Measurements from ENCODE around the gene RIOK3. TPM values are rescaled to one million over a fixed set of nuclear protein-coding genes. Genes with fewer than 3 reads are reported as not detected.

The RIOK3 gene
- total RNA-seq, 1 donor from 2014 or later: 69.7 TPM

DNA sequence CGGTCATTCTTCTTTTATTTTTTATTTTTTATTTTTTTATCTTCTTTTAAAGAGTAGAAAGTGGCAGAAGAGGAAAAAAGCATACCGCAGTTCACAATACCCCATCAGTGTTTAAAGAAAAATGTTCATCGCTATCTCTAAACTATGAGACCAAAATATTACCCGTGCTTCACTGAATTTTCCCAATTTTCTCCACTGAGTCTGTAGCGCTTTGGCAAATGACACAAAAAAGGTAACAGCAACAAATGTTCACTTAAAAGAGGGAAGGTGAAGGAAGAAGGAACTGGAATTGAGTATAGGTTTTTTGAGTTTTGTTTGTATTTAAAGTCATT, 15.1 kb upstream of the RIOK3 start:
- Mint-ChIP-seq H3K9me3 (ENCODE audit: unreplicated experiment) (no peaks in the 10 kb centered on the region), H3K27ac (ENCODE audit: unreplicated experiment) (peak overlapping the region; percentile 67), H3K4me1 (ENCODE audit: unreplicated experiment) (no peaks in the 10 kb centered on the region), H3K27me3 (ENCODE audit: unreplicated experiment) (peaks cover 4% of the 10 kb centered on the region), H3K4me3 (ENCODE audit: unreplicated experiment) (peak overlapping the region; percentile 85), H3K36me3 (ENCODE audit: low read depth, unreplicated experiment) (no peaks in the 10 kb centered on the region)
- no peak for DNase-seq (ENCODE audit: low spot score)
- TF ChIP-seq, protein P1, sequence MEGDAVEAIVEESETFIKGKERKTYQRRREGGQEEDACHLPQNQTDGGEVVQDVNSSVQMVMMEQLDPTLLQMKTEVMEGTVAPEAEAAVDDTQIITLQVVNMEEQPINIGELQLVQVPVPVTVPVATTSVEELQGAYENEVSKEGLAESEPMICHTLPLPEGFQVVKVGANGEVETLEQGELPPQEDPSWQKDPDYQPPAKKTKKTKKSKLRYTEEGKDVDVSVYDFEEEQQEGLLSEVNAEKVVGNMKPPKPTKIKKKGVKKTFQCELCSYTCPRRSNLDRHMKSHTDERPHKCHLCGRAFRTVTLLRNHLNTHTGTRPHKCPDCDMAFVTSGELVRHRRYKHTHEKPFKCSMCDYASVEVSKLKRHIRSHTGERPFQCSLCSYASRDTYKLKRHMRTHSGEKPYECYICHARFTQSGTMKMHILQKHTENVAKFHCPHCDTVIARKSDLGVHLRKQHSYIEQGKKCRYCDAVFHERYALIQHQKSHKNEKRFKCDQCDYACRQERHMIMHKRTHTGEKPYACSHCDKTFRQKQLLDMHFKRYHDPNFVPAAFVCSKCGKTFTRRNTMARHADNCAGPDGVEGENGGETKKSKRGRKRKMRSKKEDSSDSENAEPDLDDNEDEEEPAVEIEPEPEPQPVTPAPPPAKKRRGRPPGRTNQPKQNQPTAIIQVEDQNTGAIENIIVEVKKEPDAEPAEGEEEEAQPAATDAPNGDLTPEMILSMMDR (IDR thresholded peaks at IDR 0.05; ENCODE audit: unreplicated experiment): no peak

DNA sequence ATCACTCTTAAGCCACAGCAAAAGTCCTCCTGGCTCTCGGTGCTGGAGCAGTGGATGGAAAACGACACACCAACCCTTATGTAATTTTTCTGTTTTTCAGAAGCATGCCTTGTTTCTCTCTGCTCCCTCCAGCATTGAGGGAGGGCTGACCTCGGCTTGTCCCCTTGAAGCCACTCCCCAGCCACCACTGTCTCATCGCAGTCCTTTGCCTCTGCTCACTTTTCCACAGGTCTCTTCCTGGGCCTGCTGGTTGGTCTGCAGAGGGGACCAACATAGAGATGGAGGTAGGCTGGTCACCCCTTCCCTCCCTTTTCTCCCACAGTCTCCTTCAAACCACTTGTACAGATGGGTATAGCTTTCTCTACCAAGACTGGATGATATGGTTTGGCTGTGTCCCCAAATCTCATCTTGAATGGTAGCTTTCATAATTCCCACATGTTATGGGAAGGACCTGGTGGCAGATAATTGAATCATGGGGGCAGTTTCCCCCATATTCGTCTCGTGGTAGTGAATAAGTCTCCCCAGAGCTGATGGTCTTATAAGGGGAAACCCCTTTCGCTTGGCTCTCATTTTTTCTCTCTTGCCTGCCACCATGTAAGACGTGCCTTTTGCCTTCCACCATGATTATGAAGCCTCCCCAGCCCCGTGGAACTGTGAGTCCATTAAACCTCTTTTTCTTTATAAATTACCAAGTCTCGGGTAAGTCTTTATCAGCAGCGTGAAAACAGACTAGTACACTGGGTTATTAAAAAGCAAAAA, 14.3 kb upstream of the RIOK3 start:
- Mint-ChIP-seq H3K27ac (ENCODE audit: unreplicated experiment) (no peak overlapping the region), H3K4me3 (ENCODE audit: unreplicated experiment) (no peak overlapping the region), H3K9me3 (ENCODE audit: unreplicated experiment) (no peaks in the 10 kb centered on the region), H3K27me3 (ENCODE audit: unreplicated experiment) (peaks cover 3% of the 10 kb centered on the region), H3K36me3 (ENCODE audit: low read depth, unreplicated experiment) (no peaks in the 10 kb centered on the region), H3K4me1 (ENCODE audit: unreplicated experiment) (no peaks in the 10 kb centered on the region)
- TF ChIP-seq, protein P1 (IDR thresholded peaks at IDR 0.05; ENCODE audit: unreplicated experiment): no peak
- DNase-seq (ENCODE audit: low spot score): no peak

DNA sequence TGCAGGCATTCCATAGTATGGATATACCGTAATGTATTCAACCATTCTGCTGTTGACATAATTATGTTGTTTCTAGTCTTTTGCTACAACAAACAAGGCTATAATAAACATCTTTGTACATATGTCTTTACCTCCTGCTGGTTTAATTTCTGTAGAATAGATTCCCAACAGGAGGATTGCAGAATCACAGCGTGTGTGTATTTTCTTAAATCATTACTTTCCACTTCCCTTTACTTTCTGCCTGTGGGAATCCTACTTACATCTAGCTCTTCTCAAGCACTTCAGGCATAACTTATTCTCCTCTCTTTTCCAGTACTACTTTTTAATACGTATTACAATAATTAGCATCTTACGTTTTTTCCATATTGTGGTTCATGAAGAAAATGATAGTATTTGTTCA, 13.0 kb upstream of the RIOK3 start:
- peaks cover 3% of the 10 kb centered on the region for H3K27me3 Mint-ChIP-seq (ENCODE audit: unreplicated experiment)
- DNase-seq (ENCODE audit: low spot score): no peak
- no peak overlapping the region for H3K4me3 Mint-ChIP-seq (ENCODE audit: unreplicated experiment)
- H3K27ac Mint-ChIP-seq (ENCODE audit: unreplicated experiment): no peak overlapping the region
- no peaks in the 10 kb centered on the region for H3K9me3 Mint-ChIP-seq (ENCODE audit: unreplicated experiment)
- H3K36me3 Mint-ChIP-seq (ENCODE audit: low read depth, unreplicated experiment): no peaks in the 10 kb centered on the region
- H3K4me1 Mint-ChIP-seq (ENCODE audit: unreplicated experiment): no peaks in the 10 kb centered on the region
- TF ChIP-seq, protein P1 (IDR thresholded peaks at IDR 0.05; ENCODE audit: unreplicated experiment): no peak

DNA sequence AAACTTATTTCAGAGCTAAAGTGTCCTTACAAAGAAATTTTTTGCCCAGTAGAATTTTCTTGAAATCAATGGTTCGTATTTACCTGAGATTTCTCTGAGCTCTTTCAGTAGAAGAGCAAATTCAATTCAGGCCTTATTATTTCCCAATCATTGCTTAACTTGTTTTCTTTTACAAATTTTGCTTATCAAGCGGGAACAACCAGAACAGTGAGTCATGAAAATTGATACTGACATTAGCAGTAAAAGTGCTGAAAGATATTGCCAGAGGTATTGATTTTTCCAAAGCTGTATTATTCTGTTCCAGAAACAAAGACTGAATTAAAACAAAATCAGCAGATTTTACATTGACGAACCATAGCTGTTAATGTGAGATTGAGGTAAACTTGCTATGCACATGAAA, 10.1 kb upstream of the RIOK3 start:
- no peak overlapping the region for H3K27ac Mint-ChIP-seq (ENCODE audit: unreplicated experiment)
- TF ChIP-seq, protein P1 (IDR thresholded peaks at IDR 0.05; ENCODE audit: unreplicated experiment): no peak
- no peaks in the 10 kb centered on the region for H3K36me3 Mint-ChIP-seq (ENCODE audit: low read depth, unreplicated experiment)
- no peaks in the 10 kb centered on the region for H3K27me3 Mint-ChIP-seq (ENCODE audit: unreplicated experiment)
- no peak for DNase-seq (ENCODE audit: low spot score)
- H3K9me3 Mint-ChIP-seq (ENCODE audit: unreplicated experiment): no peaks in the 10 kb centered on the region
- no peak overlapping the region for H3K4me3 Mint-ChIP-seq (ENCODE audit: unreplicated experiment)
- no peaks in the 10 kb centered on the region for H3K4me1 Mint-ChIP-seq (ENCODE audit: unreplicated experiment)

DNA sequence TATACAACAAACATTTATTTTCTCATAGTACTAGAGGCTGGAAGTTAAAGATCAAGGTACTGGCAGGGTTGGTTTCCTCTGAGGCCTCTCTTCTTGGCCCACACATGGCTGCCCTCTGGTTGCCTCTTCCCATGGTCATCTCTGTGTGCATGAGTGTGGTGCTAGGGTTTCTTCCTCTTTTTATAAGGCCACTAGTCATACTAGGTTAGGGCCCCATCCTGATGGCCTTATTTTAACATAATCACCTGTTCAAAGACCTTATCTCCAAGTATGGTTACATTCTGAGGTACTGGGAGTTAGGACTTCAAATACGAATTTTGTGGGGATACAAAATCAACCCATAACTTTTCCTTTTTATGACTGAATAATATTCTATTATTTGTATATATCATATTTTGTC, 4.8 kb upstream of the RIOK3 start:
- TF ChIP-seq, protein P1 (IDR thresholded peaks at IDR 0.05; ENCODE audit: unreplicated experiment): no peak
- H3K27me3 Mint-ChIP-seq (ENCODE audit: unreplicated experiment): peaks cover 4% of the 10 kb centered on the region
- no peak for DNase-seq (ENCODE audit: low spot score)
- no peaks in the 10 kb centered on the region for H3K36me3 Mint-ChIP-seq (ENCODE audit: low read depth, unreplicated experiment)
- H3K27ac Mint-ChIP-seq (ENCODE audit: unreplicated experiment): no peak overlapping the region
- no peak overlapping the region for H3K4me3 Mint-ChIP-seq (ENCODE audit: unreplicated experiment)
- H3K4me1 Mint-ChIP-seq (ENCODE audit: unreplicated experiment): peaks cover 6% of the 10 kb centered on the region
- H3K9me3 Mint-ChIP-seq (ENCODE audit: unreplicated experiment): no peaks in the 10 kb centered on the region
